OCI-LY3 (cell line): Measurements from ENCODE around the gene CXCL10.

Experiments used
- H2AFZ ChIP-seq: fragments of 200-600, 300-600 bp; shearing (Covaris generic); 2 replicates; pipeline ENCODE4 v1.6.0; 2014; ENCODE audit warnings: antibody characterized with exemption, low read depth, low read length
- H3K27ac ChIP-seq: fragments of 200-600, 300-600 bp; sonication (generic); 2 replicates; pipeline ENCODE4 v1.5.1; 2014; ENCODE audit warnings: mild to moderate bottlenecking, low read length, moderate library complexity, mixed read lengths
- H3K27me3 ChIP-seq: fragments of 200-600, 300-600 bp; sonication (generic); 2 replicates; pipeline ENCODE4 v1.6.1; 2014; ENCODE audit warnings: low read depth, low read length, mixed read lengths
- H3K36me3 ChIP-seq: fragments of 200-600, 300-600 bp; sonication (generic); replicated peaks from 2 replicates; pipeline ENCODE3; 2014; ENCODE audit warnings: low read depth, low read length, mixed read lengths
- H3K4me1 ChIP-seq: fragments of 300-600, 200-600 bp; sonication (generic); 2 replicates; pipeline ENCODE4 v1.6.1; 2014; ENCODE audit warnings: low read length, mixed read lengths
- H3K4me2 ChIP-seq: fragments of 200-600, 300-600 bp; sonication (generic); 2 replicates; pipeline ENCODE4 v1.6.1; 2014; ENCODE audit warnings: low read length, mixed read lengths
- H3K4me3 ChIP-seq: fragments of 300-600, 200-600 bp; sonication (generic); 2 replicates; pipeline ENCODE4 v1.5.1; 2014; ENCODE audit warnings: antibody characterized with exemption, mild to moderate bottlenecking, low read length, moderate library complexity
- H3K79me2 ChIP-seq: fragments of 300-600, 200-600 bp; shearing (Covaris generic); 2 replicates; pipeline ENCODE4 v1.6.1; 2014; ENCODE audit warnings: mild to moderate bottlenecking, low read length, mixed read lengths
- H3K9ac ChIP-seq: fragments of 300-600, 200-600 bp; shearing (Covaris generic); 2 replicates; pipeline ENCODE4 v1.6.0; 2014; ENCODE audit warnings: mild to moderate bottlenecking, low read length, moderate library complexity
- H3K9me3 ChIP-seq: fragments of 200-600, 300-600 bp; shearing (Covaris generic); 2 replicates; pipeline ENCODE4 v1.6.1; 2014; ENCODE audit warnings: low read length, mixed read lengths; ENCODE audit not compliant: insufficient read depth
- H4K20me1 ChIP-seq: fragments of 200-600, 300-600 bp; sonication (generic); 2 replicates; pipeline ENCODE4 v1.6.1; 2016; ENCODE audit warnings: low read length, mixed read lengths; ENCODE audit not compliant: insufficient read depth
- CTCF ChIP-seq: fragments of 200-600, 300-600 bp; sonication (generic); IDR thresholded peaks from 2 replicates; pipeline ENCODE4 v1.5.1; 2014; ENCODE audit warnings: antibody characterized with exemption, low read length, low read depth
- EZH2phosphoT487 ChIP-seq: fragments of 200-600 bp; shearing (Covaris generic); IDR thresholded peaks from 2 replicates; pipeline ENCODE4 v1.6.1; 2018; ENCODE audit warnings: antibody characterized with exemption, mixed run types, low read depth

CXCL10 gene

DNA sequence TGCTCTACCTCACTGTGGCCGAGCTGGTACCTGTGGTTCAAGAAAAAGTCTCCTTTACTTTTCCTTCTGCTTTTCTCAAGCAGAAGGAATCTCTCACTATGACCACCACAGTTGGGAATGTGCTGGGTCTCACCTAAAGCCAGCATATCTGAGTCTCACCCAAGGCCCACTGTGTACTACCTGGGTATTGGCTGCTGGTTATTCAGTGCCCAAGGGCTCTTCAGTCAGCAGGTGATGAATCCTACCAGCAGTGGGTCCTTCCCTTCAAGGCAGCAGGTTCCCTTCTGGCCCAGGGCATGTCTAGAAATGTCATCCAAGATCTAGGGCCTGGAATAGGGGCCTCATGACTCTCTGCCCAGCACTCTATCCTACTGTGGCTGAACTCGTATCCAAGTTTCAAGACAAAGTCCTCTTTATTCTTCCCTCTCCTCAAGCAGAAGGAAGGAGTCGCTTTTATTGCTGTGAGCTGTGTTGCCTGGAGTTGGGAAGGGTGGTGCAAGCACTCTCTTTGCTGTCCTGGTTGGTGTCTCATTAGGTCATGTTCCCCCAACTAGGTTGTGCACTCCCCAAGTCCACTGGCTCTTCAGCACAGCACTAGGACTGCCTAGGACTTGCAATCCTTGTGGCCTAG is 6.1 kb downstream of the CXCL10 start:
- H3K9me3 ChIP-seq = no peaks in the 10 kb centered on the region
- peak overlapping the region; percentile 85 for H3K9ac ChIP-seq
- H3K79me2 ChIP-seq = peaks cover 9% of the 10 kb centered on the region
- no peak overlapping the region for H2AFZ ChIP-seq
- peak overlapping the region; percentile 56 for H3K4me2 ChIP-seq
- TF ChIP-seq EZH2phosphoT487 = no peak
- TF ChIP-seq CTCF = no peak
- H3K36me3 ChIP-seq = peaks cover 14% of the 10 kb centered on the region
- peak overlapping the region; percentile 98 for H3K27ac ChIP-seq
- no peaks in the 10 kb centered on the region for H3K27me3 ChIP-seq
- H3K4me1 ChIP-seq = peaks cover 96% of the 10 kb centered on the region
- H3K4me3 ChIP-seq = no peak overlapping the region
- H4K20me1 ChIP-seq = no peaks in the 10 kb centered on the region

DNA sequence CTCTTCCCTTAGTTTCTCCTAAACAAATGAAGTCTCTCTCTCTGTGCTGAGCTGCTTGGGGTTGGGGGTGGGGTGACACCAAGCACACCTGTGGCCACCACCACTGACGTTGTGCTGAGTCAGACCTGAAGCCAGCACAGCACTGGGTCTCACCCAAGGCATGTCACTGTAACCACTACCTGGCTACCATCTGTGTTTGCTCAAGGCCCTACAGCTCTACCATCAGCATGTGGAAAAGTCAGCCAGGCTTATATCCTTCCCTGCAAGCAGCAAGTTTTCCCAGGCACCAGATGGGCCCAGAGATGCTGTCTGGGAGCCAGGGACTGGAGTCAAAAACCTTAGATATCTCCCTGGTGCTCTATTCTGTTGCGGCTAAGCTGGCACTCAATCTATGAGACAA is 6.9 kb downstream of the CXCL10 start:
- H4K20me1 ChIP-seq = no peaks in the 10 kb centered on the region
- no peaks in the 10 kb centered on the region for H3K27me3 ChIP-seq
- 0 out of 2 replicates have a peak overlapping the region, but pooled peaks have one; percentile 9 for H3K4me3 ChIP-seq
- H3K36me3 ChIP-seq = peaks cover 6% of the 10 kb centered on the region
- H3K4me1 ChIP-seq = peaks cover 95% of the 10 kb centered on the region
- no peaks in the 10 kb centered on the region for H3K9me3 ChIP-seq
- TF ChIP-seq EZH2phosphoT487 (no peak), CTCF (no peak)
- H2AFZ ChIP-seq = no peak overlapping the region
- H3K4me2 ChIP-seq = peak overlapping the region; percentile 60
- H3K79me2 ChIP-seq = peaks cover 2% of the 10 kb centered on the region; the same call in 1 of the 2 replicates
- peak overlapping the region; percentile 98 for H3K27ac ChIP-seq
- H3K9ac ChIP-seq = peak overlapping the region; percentile 85

GRCh38 chr4:76013540-76013939 is 9.8 kb downstream of the CXCL10 start:
- Histone ChIP-seq H3K4me1 (peaks cover 96% of the 10 kb centered on the region), H3K79me2 (no peaks in the 10 kb centered on the region), H2AFZ (no peak overlapping the region), H3K4me3 (peak overlapping the region; percentile 43), H3K9ac (peak overlapping the region; percentile 95), H3K27me3 (no peaks in the 10 kb centered on the region), H4K20me1 (no peaks in the 10 kb centered on the region), H3K4me2 (peak overlapping the region; percentile 81), H3K36me3 (no peaks in the 10 kb centered on the region), H3K27ac (peak overlapping the region; percentile 98), H3K9me3 (no peaks in the 10 kb centered on the region)
- TF ChIP-seq EZH2phosphoT487 (no peak), CTCF (no peak)

- Histone ChIP-seq H3K36me3 (no peaks in the 10 kb centered on the region), H3K4me1 (peaks cover 96% of the 10 kb centered on the region), H4K20me1 (no peaks in the 10 kb centered on the region), H3K9me3 (no peaks in the 10 kb centered on the region), H2AFZ (no peak overlapping the region), H3K27me3 (no peaks in the 10 kb centered on the region), H3K27ac (peak overlapping the region; percentile 98), H3K9ac (peak overlapping the region; percentile 95), H3K4me2 (peak overlapping the region; percentile 81), H3K79me2 (no peaks in the 10 kb centered on the region), H3K4me3 (peak overlapping the region; percentile 51)
- TF ChIP-seq EZH2phosphoT487 (no peak), CTCF (no peak)
These were observed 10.9 kb downstream of the CXCL10 start for GRCh38 chr4:76012388-76012801.
